SU-DHL-6 (cell line): ENCODE data around the gene CETP.

ENCODE experiments used
- CTCF ChIP-seq: fragments of 200-600 bp; sonication (generic); IDR thresholded peaks from one replicate; pipeline ENCODE4 v1.5.1; 2017; ENCODE audit warnings: antibody characterized with exemption, mild to moderate bottlenecking, low read length, moderate library complexity; ENCODE audit not compliant: insufficient read depth, poor library complexity, severe bottlenecking
- EZH2phosphoT487 ChIP-seq: fragments of 200-600 bp; sonication (generic), shearing (Covaris generic); conservative IDR thresholded peaks from 2 replicates; pipeline ENCODE4 v1.6.1; 2018; ENCODE audit warnings: mild to moderate bottlenecking, antibody characterized with exemption, low read length, moderate library complexity, mixed read lengths

- no peak for TF ChIP-seq CTCF
- TF ChIP-seq EZH2phosphoT487: no peak
Measured at GRCh38 chr16:57009643-57010170, 48.0 kb downstream of the CETP start.
